GM12874 (cell line): ENCODE results near the gene BHMT2.

Experiments
- TF ChIP-seq, protein P1 (sequence below): IDR thresholded peaks from 2 replicates; pipeline ENCODE4 v1.5.1; 2011; ENCODE audit warnings: low read depth, mild to moderate bottlenecking, control low read depth, low read length, moderate library complexity; ENCODE audit not compliant: insufficient read depth

The BHMT2 gene

DNA sequence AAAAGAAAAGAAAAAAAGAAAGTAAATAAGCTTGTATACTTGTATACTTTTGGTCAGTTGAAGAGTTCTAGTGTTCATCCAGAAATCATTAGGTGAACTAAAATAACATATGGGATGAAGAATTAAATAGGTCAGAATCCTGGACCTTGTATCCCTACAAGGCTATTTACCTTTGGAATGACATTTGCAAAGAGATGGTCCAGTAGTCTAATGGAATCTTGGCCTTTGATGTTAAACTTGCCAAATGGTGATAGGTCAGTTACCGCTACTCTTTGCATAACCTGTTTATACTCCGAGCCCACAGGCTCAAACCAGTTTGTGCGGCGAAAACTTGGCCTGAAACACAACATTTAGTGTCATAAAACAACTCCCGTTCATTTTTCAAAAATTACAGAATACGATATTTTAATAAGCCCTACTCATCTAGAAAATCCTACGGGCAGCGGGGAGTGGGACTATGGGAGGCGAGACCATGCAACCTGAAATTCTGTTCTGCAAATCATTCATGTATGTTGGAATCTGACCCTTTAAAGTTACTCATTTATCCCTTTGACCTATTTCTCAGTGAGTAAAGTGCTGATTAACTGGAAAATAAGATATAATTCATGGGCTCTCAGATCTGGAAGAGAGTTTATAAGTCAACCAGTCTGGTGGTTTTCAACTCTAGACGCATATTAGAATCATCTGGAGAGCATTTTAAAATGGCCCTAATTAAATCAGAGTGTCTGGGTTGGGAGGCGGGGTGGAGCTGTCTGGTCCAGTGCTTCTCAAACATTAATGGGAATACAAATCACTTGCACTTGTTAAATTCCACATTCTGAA is 38.7 kb upstream of the BHMT2 start:
- TF ChIP-seq, protein P1, sequence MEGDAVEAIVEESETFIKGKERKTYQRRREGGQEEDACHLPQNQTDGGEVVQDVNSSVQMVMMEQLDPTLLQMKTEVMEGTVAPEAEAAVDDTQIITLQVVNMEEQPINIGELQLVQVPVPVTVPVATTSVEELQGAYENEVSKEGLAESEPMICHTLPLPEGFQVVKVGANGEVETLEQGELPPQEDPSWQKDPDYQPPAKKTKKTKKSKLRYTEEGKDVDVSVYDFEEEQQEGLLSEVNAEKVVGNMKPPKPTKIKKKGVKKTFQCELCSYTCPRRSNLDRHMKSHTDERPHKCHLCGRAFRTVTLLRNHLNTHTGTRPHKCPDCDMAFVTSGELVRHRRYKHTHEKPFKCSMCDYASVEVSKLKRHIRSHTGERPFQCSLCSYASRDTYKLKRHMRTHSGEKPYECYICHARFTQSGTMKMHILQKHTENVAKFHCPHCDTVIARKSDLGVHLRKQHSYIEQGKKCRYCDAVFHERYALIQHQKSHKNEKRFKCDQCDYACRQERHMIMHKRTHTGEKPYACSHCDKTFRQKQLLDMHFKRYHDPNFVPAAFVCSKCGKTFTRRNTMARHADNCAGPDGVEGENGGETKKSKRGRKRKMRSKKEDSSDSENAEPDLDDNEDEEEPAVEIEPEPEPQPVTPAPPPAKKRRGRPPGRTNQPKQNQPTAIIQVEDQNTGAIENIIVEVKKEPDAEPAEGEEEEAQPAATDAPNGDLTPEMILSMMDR = no peak

DNA sequence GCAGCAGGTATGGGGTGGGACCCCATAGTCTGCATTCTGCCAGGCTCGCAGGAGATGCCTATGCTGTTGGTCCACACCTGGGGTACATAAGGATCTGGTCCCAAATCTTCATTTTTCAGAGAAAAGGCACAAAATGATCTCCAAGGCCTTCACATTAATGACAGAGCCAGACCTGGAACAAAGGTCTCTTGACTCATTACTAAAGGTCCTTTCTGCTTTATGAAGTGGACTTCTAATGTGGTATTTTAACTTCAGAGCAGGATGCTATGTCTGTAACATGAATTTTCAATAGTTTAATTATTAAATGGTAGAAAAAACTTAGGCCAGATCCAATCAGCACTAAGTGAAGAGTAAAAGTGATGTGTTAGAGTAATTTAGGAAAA is 38.1 kb upstream of the BHMT2 start:
- TF ChIP-seq, protein P1 = no peak

DNA sequence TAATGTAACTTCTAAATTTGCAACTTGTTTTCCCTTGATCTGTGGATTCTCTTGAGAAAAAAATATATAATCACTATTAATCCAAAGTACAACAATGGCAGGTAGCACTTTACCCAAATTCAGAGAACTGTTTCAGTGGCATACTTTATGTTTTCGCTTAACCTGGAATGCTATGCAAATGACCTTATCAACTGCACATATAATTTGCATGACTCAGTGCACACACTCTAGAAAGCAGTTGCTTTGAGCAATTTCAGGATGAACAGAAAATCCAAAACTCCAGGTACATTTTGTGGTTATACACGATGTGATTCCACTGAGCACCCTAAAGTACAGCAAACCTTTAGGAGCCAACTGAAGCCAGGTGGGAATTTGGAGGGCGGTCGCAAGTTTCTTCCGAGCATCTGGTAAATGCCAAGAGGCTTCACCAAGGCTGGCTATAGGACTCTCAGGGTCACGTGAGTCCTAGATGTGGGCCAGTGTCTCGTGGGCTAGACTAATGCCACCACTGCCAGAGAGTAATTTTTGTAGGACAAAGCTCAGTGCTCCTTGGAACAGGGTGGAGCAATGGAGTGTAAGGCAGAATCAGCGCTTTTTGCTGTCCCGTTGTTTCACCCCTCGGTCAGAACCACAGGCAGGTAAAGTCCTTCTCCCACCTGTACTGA is 37.4 kb upstream of the BHMT2 start:
- TF ChIP-seq, protein P1 = no peak

DNA sequence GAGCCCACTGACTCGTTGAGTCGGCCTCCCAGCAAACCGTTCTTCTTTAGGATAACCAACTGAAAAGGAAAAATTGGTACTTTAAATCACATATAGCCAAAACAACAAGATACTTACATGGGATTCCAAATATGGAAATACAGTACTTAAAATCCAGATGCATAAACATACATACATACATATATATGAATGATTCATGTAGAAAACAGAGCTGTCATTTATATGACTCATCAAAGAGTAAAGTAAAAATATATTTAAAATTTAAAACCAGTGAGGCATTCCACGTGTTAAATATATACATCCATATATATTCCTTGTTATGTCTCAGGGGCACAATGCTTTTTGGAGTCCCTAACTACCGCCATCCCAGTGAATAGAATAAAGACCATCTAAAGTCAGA is 36.8 kb upstream of the BHMT2 start:
- TF ChIP-seq, protein P1 = no peak

DNA sequence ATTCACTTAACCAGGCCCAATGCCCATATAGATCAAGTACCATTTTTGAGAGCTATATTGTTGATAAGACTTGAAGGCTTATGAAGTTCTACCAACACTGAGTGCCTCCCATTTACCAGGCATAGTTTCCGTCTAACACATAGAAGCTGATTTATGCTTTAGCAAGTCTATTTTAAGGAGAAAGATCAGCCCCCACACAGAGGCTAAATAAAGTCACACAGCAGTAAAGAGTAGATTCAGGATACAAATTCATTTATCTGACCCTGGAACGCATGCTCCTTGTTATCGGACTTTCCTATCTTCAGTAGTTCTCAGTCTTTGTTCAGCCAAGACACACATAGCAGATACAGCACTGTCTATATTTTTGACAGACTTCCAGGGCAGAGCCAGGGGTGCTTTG is 34.3 kb upstream of the BHMT2 start:
- TF ChIP-seq, protein P1 = no peak

DNA sequence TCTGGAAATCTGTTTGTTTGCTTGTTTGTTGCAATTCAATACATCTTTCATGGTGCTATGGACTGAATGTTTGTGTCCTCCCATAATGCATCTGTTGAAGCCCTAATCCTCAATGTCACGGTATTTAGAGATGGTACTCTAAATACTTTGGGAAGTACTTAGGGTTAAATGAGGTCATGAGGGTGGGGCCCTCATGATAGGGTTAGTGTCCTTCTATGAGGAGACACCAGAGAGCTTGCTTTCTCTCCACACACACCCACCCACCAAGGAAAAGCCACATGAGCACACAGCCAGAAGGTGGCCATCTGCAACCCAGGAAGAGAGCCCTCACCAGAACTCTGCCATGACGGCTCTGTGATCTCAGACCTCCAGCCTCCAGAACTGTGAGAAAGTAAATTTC is 32.8 kb upstream of the BHMT2 start:
- TF ChIP-seq, protein P1 = no peak

DNA sequence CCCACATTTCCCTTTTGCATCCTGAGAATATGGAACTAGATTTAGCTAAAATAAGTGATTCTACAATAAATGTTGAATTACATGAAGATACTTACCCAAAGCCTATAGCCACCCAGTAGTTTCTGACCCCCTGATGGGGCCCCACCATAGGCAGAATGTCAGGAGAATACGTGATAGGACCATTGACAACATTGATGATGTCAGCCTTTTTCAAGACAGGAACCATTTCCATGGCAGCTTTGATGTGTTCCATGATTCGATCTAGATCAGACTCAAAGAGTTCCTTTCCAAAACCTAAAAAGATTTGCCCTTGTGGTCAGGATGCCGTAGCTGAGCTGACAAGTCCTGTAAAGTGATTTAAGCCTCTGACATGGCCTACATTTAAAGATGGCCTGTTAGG is 27.4 kb upstream of the BHMT2 start:
- TF ChIP-seq, protein P1 = no peak
